Activated CD4-positive, alpha-beta T cell treated with anti-CD3 and anti-CD28 coated beads for 36 hours (primary cell): ENCODE results near the gene SPATA6. TPM values are rescaled to one million over a fixed set of nuclear protein-coding genes. Genes with fewer than 3 reads are reported as not detected.
A peak's percentile ranks its signal among the peaks of the same experiment; 100 is the strongest.
"Not testable (repeated sequence)": the region's sequence is repeated elsewhere in the genome, so short reads cannot be mapped to it uniquely, and the experiment has no call there.

Experiments used
- ATAC-seq: fragments of 200-7000 bp; cut with Tn5 transposase; one replicate; pipeline ENCODE4 v1.10.0; 2021; ENCODE audit warnings: mild to moderate bottlenecking, moderate library complexity
- CTCF ChIA-PET: fragments of 350-600 bp; sonication (Branson Sonifier 250); formaldehyde crosslinking; loops from one replicate; lab custom pipeline; 2021; ENCODE audit warnings: antibody characterized with exemption; lab: Charles Lee
- POLR2A ChIA-PET: fragments of 350-600 bp; sonication (Branson Sonifier 250); formaldehyde crosslinking; loops from one replicate; lab custom pipeline; 2021; ENCODE audit warnings: antibody characterized with exemption, inconsistent platforms; lab: Charles Lee
- DNase-seq: peaks from one replicate; pipeline ENCODE4 v3.0.0-alpha.2; 2020
- H3K27ac Mint-ChIP-seq: one replicate; pipeline ENCODE4 v1.8.0; 2021; ENCODE audit warnings: mixed read lengths
- H3K27me3 Mint-ChIP-seq: one replicate; pipeline ENCODE4 v1.8.0; 2021; ENCODE audit warnings: mixed read lengths
- H3K36me3 Mint-ChIP-seq: one replicate; pipeline ENCODE4 v1.8.0; 2021; ENCODE audit warnings: low read depth, mixed read lengths
- H3K4me1 Mint-ChIP-seq: one replicate; pipeline ENCODE4 v1.8.0; 2021; ENCODE audit warnings: mixed read lengths
- H3K4me3 Mint-ChIP-seq: one replicate; pipeline ENCODE4 v1.8.0; 2021; ENCODE audit warnings: mild to moderate bottlenecking, moderate library complexity, mixed read lengths
- H3K9me3 Mint-ChIP-seq: one replicate; pipeline ENCODE4 v1.8.0; 2021; ENCODE audit warnings: low read depth, mixed read lengths
- intact Hi-C, 2 experiments: fragments of 100-400 bp; cut with DNase I in 1 of 2; cut with micrococcal nuclease in 1 of 2; formaldehyde crosslinking; loops; one replicate each; pipeline versions ENCODE4 v1.14.2 to v1.15.1; 2022 to 2024; cut with DNase I, micrococcal nuclease
- total RNA-seq, 2 experiments: library from RNA; stranded (reverse); gene quantifications; one replicate each; pipeline ENCODE4 v1.2.3, GENCODE V29; 2021

Gene SPATA6
- total RNA-seq: 1 to 10 TPM; 2.8 to 3.3 TPM

DNA sequence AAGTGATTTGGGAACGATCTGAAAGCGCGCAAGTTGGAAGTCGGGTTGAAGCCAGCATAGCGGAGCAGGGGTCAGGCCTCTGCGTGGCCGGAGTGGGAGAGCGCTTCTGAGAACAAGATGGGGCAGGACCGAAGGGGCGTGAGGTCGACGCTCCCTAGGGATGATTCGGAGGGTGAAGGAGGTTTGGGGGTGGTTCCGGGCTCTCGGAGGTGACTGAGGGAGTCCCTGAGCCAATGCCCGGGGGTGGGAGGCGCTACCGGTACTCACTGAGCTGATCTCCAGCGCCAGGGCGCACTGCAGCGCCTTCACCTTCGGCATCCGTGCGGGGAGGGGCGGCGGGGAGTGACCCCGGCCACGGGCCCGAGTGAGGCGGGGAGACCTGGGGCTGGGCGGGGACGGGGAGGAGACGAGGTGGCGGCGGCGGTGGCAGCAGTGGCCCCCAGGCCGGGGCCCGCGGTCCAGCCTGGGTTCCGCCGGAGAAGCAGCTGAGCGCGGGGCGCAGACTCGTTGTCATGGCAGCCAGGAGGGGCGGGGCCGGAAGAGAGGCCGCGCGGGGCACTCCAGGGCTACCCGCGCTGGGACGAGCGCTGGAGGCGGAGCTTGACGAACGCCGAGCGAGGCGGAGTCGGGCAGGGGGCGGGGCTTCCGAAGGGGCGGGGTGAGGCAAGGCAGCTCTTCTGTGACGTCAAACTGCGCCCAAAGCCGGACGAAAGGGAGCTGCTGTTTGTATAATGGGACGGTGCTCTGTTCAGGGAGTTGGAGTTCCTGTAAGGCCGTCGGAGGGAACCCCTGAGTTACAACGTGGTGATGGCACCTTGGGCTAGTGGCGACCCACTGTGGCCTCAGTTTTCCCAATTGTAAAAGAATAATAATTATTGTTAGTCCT lies at the start of gene SPATA6:
Gene SPATA6 (minus strand): TSS at position 514 of the 886 bp plus-strand sequence. CDS start 196 bp downstream, at position 318.
- POLR2A ChIA-PET: no interaction called here
- Mint-ChIP-seq H3K27me3 (peaks cover 8% of the 10 kb centered on the region), H3K4me1 (peaks cover 25% of the 10 kb centered on the region), H3K4me3 (peak within 1 kb of the TSS; percentile 78), H3K9me3 (no peaks in the 10 kb centered on the region), H3K36me3 (no peaks in the 10 kb centered on the region), H3K27ac (peak within 1 kb of the TSS; percentile 49)
- intact Hi-C loops: loop anchor here in 1 of 2 experiments (5.0 kb wide), 3 partner anchors 305 to 1140 kb away; partner anchors contain the start of genes BEND5, CMPK1 and FOXD2
- CTCF ChIA-PET: interaction anchor here (0.9 to 1.0 kb wide), 2 partner anchors 28 to 40 kb away, joined by 3 to 5 read pairs; no protein-coding TSS in a partner anchor
- ATAC-seq: peak; percentile 97
- DNase-seq: peak; percentile 99

DNA sequence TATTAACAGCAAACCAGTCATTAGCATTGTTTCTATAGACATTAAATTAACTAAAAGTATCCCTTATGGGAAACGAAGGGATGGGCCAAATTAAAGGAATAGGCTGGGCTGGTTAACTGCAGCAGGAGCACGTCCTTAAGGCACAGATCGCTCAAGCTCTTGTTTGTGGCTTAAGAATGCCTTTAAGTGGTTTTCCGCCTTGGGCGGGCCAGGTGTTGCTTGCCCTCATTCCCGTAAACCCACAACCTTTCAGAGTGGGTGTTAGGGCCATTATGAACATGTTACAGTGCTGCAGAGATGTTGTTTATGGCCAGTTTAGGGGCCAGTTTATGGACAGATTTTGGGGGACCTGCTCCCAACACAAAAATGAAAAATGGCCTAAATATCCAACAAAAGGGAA lies 47.9 kb upstream of the SPATA6 start:
- DNase-seq, POLR2A ChIA-PET, ATAC-seq, H3K36me3 Mint-ChIP-seq, H3K4me3 Mint-ChIP-seq, H3K27ac Mint-ChIP-seq, intact Hi-C loops, H3K9me3 Mint-ChIP-seq, H3K4me1 Mint-ChIP-seq: not testable (repeated sequence)
- CTCF ChIA-PET: interaction anchor here (1.1 kb wide), 1 partner anchor 11 kb away, joined by 4 read pairs; no protein-coding TSS in a partner anchor
- peaks cover 16% of the 10 kb centered on the region for H3K27me3 Mint-ChIP-seq

DNA sequence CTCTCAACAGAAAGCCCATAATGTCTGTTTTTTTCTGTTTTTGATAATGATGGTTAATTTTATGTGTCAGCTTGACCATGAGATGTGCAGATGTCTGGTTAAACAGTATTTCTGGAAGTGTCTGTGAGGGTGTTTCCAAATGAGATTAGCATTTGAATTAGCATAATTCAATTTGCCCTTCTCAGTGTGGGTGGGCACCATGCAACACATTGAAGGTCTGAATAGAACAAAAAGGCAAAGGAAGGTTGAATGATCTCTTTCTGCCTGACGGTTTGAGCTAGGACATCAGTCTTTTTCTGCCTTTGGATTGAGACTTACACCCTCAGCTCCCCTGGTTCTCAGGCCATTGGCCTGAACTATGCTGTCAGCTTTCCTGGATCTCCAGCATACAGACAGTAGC lies 34.9 kb upstream of the SPATA6 start:
- POLR2A ChIA-PET: no interaction called here
- Mint-ChIP-seq H3K27me3 (peaks cover 12% of the 10 kb centered on the region), H3K9me3 (no peaks in the 10 kb centered on the region), H3K4me3 (no peak overlapping the region), H3K27ac (no peak overlapping the region), H3K4me1 (no peaks in the 10 kb centered on the region), H3K36me3 (no peaks in the 10 kb centered on the region)
- CTCF ChIA-PET: interaction anchor here (1.4 kb wide), 1 partner anchor 9 kb away, joined by 3 read pairs; no protein-coding TSS in a partner anchor
- no peak for DNase-seq
- ATAC-seq: no peak
- intact Hi-C loops: no loop called here

DNA sequence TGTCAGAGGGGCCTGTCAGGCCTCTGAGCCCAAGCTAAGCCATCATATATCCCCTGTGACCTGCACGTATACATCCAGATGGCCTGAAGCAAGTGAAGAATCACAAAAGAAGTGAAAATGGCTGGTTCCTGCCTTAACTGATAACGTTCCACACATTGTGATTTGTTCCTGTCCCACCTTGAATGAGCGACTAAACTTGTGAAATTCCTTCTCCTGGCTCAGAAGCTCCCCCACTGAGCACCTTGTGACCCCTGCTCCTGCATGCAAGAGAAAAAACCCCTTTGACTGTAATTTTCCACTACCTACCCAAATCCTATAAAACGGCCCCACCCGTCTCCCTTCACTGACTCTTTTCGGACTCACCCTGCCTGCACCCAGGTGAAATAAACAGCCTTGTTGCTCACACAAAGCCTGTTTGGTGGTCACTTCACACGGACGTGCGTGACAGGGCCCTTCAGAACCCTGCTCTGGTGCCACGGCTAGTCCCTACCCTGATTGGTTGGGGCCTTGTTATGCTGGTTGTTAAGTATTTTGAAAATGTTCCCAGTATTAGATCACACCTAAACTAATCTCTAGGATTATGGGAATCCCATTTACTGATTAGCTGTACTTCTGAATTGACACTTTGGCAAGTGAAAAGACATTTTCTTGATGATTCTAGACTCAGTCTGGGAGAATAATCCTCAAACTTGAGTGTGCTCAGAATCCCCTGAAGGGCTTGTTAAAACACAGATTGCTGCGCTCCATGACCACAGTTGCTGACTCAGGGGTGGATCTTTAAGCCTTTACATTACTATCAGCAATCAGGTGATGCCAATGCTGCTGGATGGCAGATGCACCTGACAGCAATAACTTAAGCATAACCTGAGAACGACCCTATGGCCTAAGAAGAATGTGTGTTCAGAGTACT lies 28.8 kb upstream of the SPATA6 start:
- no peaks in the 10 kb centered on the region for H3K9me3 Mint-ChIP-seq
- CTCF ChIA-PET: interaction anchor here (1.8 kb wide), 1 partner anchor 30 kb away, joined by 5 read pairs; no protein-coding TSS in a partner anchor
- no peak for ATAC-seq
- no peak overlapping the region for H3K27ac Mint-ChIP-seq
- POLR2A ChIA-PET: no interaction called here
- no peak overlapping the region for H3K4me3 Mint-ChIP-seq
- H3K4me1 Mint-ChIP-seq: peaks cover 2% of the 10 kb centered on the region
- peaks cover 2% of the 10 kb centered on the region for H3K27me3 Mint-ChIP-seq
- intact Hi-C loops: no loop called here
- no peaks in the 10 kb centered on the region for H3K36me3 Mint-ChIP-seq
- no peak for DNase-seq

DNA sequence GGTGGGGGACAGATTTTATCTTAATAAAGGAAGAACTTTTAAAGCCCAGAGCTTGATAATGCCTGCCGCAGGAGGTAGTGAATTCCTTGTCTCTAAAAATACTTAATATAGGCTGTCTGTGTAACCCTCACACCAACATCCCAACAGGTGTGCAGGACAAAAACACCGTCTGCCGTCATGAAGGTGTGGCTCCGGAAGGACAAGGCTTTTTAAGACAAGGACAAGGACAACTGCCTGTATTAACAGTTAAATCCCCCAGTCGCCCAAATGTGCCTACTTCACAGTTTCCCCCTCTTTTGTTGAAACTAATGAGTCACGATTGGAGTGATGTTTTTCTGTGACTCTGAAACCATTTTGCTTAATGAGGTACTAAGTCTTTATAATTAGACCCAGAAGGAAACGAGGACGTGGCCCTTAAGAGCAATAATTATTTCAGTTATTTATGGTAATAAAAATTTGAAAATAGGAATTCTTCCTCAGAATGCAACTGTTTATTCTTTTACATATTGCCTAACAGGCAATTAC lies 27.3 kb upstream of the SPATA6 start:
- CTCF ChIA-PET: interaction anchor here (0.7 to 3.5 kb wide), 7 partner anchors 12 to 390 kb away, joined by 3 to 12 read pairs (median 5); partner anchors contain the start of gene SPATA6
- H3K27ac Mint-ChIP-seq: no peak overlapping the region
- H3K9me3 Mint-ChIP-seq: no peaks in the 10 kb centered on the region
- no peak for ATAC-seq
- POLR2A ChIA-PET: no interaction called here
- H3K36me3 Mint-ChIP-seq: no peaks in the 10 kb centered on the region
- H3K4me1 Mint-ChIP-seq: peaks cover 2% of the 10 kb centered on the region
- no peak overlapping the region for H3K4me3 Mint-ChIP-seq
- intact Hi-C loops: loop anchor here in 1 of 2 experiments (2.0 kb wide), 1 partner anchor 390 kb away; no protein-coding TSS in a partner anchor
- DNase-seq: no peak
- H3K27me3 Mint-ChIP-seq: peaks cover under 1% of the 10 kb centered on the region

DNA sequence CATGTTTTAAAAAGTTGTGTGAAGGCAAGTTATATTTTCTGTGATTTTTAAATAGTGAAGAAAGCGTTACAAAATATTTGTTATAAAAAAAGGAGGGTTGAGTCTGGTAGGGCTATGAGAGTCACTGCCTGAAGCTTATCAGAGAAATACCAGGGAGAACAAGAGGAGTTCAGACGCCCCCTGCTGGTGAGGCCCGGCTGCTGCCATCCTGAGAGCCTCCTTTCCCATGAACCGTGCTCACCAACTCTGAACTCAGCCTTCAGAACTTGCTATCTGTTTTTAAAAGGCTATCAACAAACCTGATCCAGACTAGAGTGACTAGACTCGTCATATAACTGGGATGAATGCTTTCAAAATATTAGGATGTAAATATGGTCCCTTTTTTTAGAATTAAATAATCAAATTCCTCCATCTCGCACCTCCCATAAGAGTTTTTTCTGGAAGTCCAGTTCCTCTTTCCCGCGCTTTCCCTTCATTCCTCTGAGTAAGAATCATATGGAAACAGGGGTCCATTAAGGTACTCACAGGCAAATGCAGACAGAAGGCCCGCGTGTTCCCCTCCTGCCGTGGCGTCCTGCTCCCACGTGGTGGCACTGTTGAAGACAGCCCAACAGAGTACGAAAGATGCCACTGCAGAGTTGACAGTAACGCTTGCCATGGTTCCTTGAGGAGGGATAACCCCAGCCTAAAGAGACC lies 26.2 kb upstream of the SPATA6 start:
- Mint-ChIP-seq H3K36me3 (no peaks in the 10 kb centered on the region), H3K4me1 (peaks cover 2% of the 10 kb centered on the region), H3K27me3 (no peaks in the 10 kb centered on the region), H3K9me3 (no peaks in the 10 kb centered on the region), H3K27ac (no peak overlapping the region), H3K4me3 (no peak overlapping the region)
- ChIA-PET CTCF (interaction anchor here (0.6 to 3.5 kb wide), 29 partner anchors 8 to 388 kb away, joined by 3 to 17 read pairs (median 4); no protein-coding TSS in a partner anchor), POLR2A (no interaction called here)
- intact Hi-C loops: loop anchor here (1.0 to 2.0 kb wide), 2 partner anchors 389 kb away; no protein-coding TSS in a partner anchor
- DNase-seq (peak; percentile 87), ATAC-seq (peak; percentile 95)

DNA sequence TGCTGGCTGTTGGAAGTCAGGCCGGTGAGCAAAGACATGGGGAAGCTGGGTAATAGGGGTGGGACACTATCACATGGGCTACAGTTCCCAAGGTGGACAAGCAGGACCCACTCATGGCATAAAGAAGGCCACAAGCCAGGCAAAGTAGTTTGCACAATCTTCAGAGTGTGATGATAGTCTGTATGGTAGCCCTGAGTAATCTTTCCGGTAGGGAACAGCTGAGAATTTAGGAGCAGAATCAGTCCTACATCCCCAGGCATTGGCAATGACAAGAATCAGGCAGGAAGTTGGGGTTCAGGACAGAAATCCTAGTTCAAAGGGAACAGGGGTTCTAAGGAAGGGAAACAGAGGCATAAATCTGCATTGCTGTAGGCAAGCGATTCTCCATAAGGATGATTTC lies 23.9 kb upstream of the SPATA6 start:
- Mint-ChIP-seq H3K4me3 (no peak overlapping the region), H3K27me3 (no peaks in the 10 kb centered on the region), H3K36me3 (no peaks in the 10 kb centered on the region), H3K27ac (no peak overlapping the region), H3K9me3 (no peaks in the 10 kb centered on the region), H3K4me1 (peaks cover 2% of the 10 kb centered on the region)
- intact Hi-C loops: no loop called here
- CTCF ChIA-PET: interaction anchor here (2.8 kb wide), 1 partner anchor 14 kb away, joined by 17 read pairs; no protein-coding TSS in a partner anchor
- no peak for ATAC-seq
- no peak for DNase-seq
- POLR2A ChIA-PET: no interaction called here

DNA sequence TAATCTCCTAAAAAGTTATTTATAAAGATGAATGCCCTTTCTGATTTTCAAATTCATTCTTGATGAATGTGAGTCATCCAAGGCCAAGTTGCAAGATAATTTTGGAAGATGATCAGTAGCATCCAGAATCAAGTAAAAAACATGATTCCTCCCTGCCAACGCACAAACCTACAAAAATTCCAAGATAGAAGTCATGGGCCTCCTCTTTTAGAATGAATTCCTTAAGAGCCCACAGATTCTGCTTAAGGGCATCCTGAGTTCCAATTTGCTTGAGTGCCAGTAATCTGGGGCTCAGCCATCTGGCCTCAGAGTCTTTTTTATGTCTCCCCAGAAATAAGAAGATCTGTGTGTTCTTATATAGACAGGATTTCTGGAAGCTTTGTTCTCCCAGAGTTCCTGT lies 23.2 kb upstream of the SPATA6 start:
- ATAC-seq (no peak), DNase-seq (no peak)
- CTCF ChIA-PET: no interaction called here
- no peaks in the 10 kb centered on the region for H3K36me3 Mint-ChIP-seq
- no peak overlapping the region for H3K4me3 Mint-ChIP-seq
- H3K9me3 Mint-ChIP-seq: no peaks in the 10 kb centered on the region
- H3K4me1 Mint-ChIP-seq: peaks cover 2% of the 10 kb centered on the region
- intact Hi-C loops: no loop called here
- H3K27me3 Mint-ChIP-seq: no peaks in the 10 kb centered on the region
- POLR2A ChIA-PET: no interaction called here
- no peak overlapping the region for H3K27ac Mint-ChIP-seq

DNA sequence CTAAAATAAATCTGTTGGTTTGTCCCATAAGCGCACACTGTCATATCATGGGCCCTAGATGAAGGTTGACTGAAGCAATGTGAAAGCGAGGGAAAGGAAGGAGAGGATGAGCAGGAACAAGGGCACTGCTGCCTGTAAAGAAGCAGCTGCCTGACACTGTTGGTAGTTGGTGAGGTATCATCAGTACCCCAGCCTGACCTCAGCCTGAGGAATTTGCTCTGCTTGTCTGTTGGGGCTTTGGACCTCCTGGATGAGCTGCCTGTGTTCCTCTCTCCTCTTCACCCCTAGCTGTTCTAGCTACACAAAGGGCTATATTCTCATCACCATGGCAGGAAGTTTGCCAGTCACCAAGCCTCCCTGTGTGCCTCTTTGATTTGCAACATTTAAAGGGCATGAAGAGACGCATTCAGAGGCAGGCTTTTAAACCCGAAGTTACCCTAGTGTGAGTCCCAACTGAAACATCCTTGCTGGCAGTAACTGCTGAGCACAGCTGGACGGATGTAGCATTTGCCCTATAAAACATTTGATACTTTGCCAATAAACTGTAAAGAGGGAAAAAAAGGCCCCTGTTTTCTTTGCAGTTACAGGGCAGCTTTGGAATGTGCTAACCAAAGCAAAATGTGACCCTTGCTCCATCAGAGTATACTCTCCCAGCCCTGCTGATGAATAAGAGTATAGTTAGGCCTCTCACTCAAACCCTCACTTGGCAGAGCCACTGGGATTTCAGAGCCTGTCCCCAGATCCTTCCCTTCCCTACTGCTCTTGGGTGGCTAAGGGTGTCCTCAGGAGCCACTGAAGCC lies 22.2 kb upstream of the SPATA6 start:
- CTCF ChIA-PET: no interaction called here
- ATAC-seq (no peak), DNase-seq (no peak)
- Mint-ChIP-seq H3K36me3 (no peaks in the 10 kb centered on the region), H3K27ac (no peak overlapping the region), H3K4me3 (no peak overlapping the region), H3K9me3 (no peaks in the 10 kb centered on the region), H3K27me3 (no peaks in the 10 kb centered on the region), H3K4me1 (peaks cover 2% of the 10 kb centered on the region)
- POLR2A ChIA-PET: no interaction called here
- intact Hi-C loops: no loop called here

DNA sequence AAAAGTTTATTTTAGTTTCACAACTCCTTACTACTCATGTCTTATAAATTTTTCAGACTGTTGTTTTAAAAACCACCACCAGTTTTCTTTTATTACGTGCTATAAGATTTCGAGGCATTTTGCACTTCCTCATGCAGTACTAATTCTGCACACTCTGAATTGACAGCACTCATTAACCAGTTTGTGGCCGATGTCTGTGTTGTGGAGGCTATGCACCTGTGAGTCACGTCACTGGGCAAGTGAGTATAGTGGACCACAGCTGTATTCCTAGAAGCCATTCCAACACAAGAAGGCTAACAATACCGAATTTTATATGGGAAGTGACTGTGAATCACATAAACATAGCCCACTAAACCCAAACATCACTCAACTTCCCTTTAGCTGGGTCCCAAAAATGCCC lies 21.0 kb upstream of the SPATA6 start:
- ATAC-seq (no peak), DNase-seq (no peak)
- POLR2A ChIA-PET: no interaction called here
- intact Hi-C loops: no loop called here
- Mint-ChIP-seq H3K9me3 (no peaks in the 10 kb centered on the region), H3K4me3 (no peak overlapping the region), H3K27ac (no peak overlapping the region), H3K36me3 (no peaks in the 10 kb centered on the region), H3K27me3 (no peaks in the 10 kb centered on the region), H3K4me1 (no peaks in the 10 kb centered on the region)
- CTCF ChIA-PET: no interaction called here
